Epithelial cell of umbilical artery (primary cell): Measurements from ENCODE around the gene ADCY9. TPM values are rescaled to one million over a fixed set of nuclear protein-coding genes. Genes with fewer than 3 reads are reported as not detected.

Experiments
- total RNA-seq: library from RNA; depleted of rRNA; stranded (reverse); fragments of >200 nt; gene quantifications from 2 replicates; pipeline ENCODE4 v1.2.3, GENCODE V29; 2014

Gene ADCY9
- 7.5 and 12.6 TPM in 2 replicates for total RNA-seq

GRCh38 chr16:4116325-4117249 is at the start of gene ADCY9:
Gene ADCY9 (minus strand): TSS chr16:4116442. CDS start chr16:4115442, 1,000 bp downstream.

Other genes starting within 250 kb of the ADCY9 start
- 8.4 and 10.0 TPM in 2 replicates for gene CREBBP, start 235.7 kb downstream of the ADCY9 start, total RNA-seq
- gene SRL, start 125.6 kb upstream of the ADCY9 start, total RNA-seq: under 0.01 and 0.15 TPM in 2 replicates
- gene TFAP4, start 156.6 kb upstream of the ADCY9 start, total RNA-seq: 6.8 and 8.8 TPM in 2 replicates
- 0.91 and 1.3 TPM in 2 replicates for gene GLIS2, start 199.6 kb upstream of the ADCY9 start, total RNA-seq
- gene PAM16, start 234.9 kb upstream of the ADCY9 start, total RNA-seq: 27.4 and 28.3 TPM in 2 replicates